NB4 (cell line): ENCODE measurements around the gene FSTL5.

ENCODE experiments used
- CTCF ChIP-seq: IDR thresholded peaks from one replicate; pipeline ENCODE4 v1.5.1; 2012; ENCODE audit warnings: low read depth, low read length
- MAX ChIP-seq: IDR thresholded peaks from 2 replicates; pipeline ENCODE4 v1.6.1; 2011; ENCODE audit warnings: low read depth, low read length
- MYC ChIP-seq: IDR thresholded peaks from 2 replicates; pipeline ENCODE4 v1.6.1; 2011; ENCODE audit warnings: low read depth, low read length
- POLR2A ChIP-seq: IDR thresholded peaks from 2 replicates; pipeline ENCODE4 v1.6.1; 2011; ENCODE audit warnings: mild to moderate bottlenecking; ENCODE audit not compliant: insufficient read length; ENCODE audit errors: extremely low read depth

GRCh38 chr4:161815841-161816240 lies 348.0 kb downstream of the FSTL5 start:
- TF ChIP-seq CTCF (no peak), MYC (no peak), POLR2A (no peak), MAX (no peak)
